ENCODE results near the gene AK2. TPM values are rescaled to one million over a fixed set of nuclear protein-coding genes. Genes with fewer than 3 reads are reported as not detected.

AK2 gene
- total and polyA plus RNA-seq, 10 of the 15 experiments (the other 5 are each of a cell fraction or from before 2014, with no cell fraction given), result 52.3 to 500 (median 278) TPM

DNA sequence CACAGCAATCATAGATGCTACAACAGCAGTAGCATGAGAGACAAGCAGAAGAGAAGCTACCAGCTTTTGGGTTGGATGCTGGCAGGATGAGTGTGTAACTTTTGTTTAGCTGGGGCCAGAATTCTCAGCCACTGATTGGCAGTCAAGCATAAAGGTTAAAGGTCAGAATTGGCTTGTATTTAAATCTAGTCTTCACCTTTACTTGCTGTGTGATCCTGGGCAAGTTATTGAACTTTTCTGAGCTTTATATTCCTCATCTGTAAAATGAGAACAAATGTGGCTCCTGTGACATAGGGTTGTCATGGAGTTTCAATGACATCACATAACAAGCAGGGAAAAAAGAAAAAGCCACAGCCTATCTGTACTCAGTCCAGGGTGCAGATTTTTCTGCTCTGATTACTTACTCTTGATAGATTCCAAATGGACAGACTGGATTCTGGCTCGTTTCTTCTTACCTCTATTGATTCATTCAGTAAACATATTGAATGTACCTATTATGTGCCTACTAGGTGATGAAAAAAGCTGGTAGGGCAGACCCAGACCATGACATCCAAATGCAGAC, 41.4 kb upstream of the AK2 start:
- CTCF ChIA-PET, result interaction anchor here (0.8 to 1.0 kb wide), 3 partner anchors 49 to 367 kb away, joined by 3 to 4 read pairs (median 3); no protein-coding TSS in a partner anchor
- Histone ChIP-seq H3K9ac (ENCODE audit: control insufficient read depth, insufficient read depth, low read length) (no peak overlapping the region), H4K20me1 (ENCODE audit: control insufficient read depth, insufficient read depth) (no peaks in the 10 kb centered on the region), H3K27ac (ENCODE audit: control insufficient read depth, insufficient read depth) (no peak overlapping the region), H3K4me2 (ENCODE audit: control insufficient read depth, insufficient read depth) (no peak overlapping the region), H3K27me3 (replicated peaks in 1 of 2; ENCODE audit: control insufficient read depth in 2 of 2, insufficient read depth in 2 of 2, low read length in 1 of 2) (peaks cover 3 to 12% of the 10 kb centered on the region in 2 experiments; a peak in 3 of 4 replicates), H3K4me3 (no peak overlapping the region), H2AFZ (ENCODE audit: control insufficient read depth, low read depth, low read length) (no peak overlapping the region), H3K4me1 (ENCODE audit: control insufficient read depth, insufficient read depth, low read length) (no peaks in the 10 kb centered on the region), H3K9me3 (replicated peaks; ENCODE audit: control insufficient read depth, insufficient read depth, low read length) (no peaks in the 10 kb centered on the region), H3K36me3 (ENCODE audit: control insufficient read depth in 2 of 2, insufficient read depth in 2 of 2, low read length in 1 of 2) (no peaks in the 10 kb centered on the region), H3K79me2 (ENCODE audit: control insufficient read depth, insufficient read depth, low read length) (no peaks in the 10 kb centered on the region)
- WGBS (ENCODE audit: insufficient coverage, insufficient replicate concordance, low lambda C conversion rate, missing lambda C conversion rate), result 0% methylated on average over 1 of the region's 1 CpG
- TF ChIP-seq IRF4 (IDR thresholded peaks at IDR 0.05; ENCODE audit: low read depth, low read length) (no peak), PML (IDR thresholded peaks at IDR 0.05; ENCODE audit: low read length) (no peak), JUND (IDR thresholded peaks at IDR 0.05; ENCODE audit: low read depth, low read length) (no peak), NBN (IDR thresholded peaks at IDR 0.05) (no peak)
- RAD21 ChIA-PET (ENCODE audit: unreplicated experiment), result no interaction called here
- FAIRE-seq (no peak), DNase-seq (ENCODE audit: low read depth, low spot score) (no peak), ATAC-seq (no peak)
- POLR2A ChIA-PET, result interaction anchor here (0.6 to 0.7 kb wide), 2 partner anchors 37 to 58 kb away, joined by 3 to 4 read pairs; no protein-coding TSS in a partner anchor
- in situ Hi-C loops (cut with MboI), result no loop called here
- BruUV-seq (replicated peaks), result no TSS peak
- SMC1A ChIA-PET (ENCODE audit: uncharacterized antibody, unreplicated experiment), result interaction anchor here (1.1 to 2.3 kb wide), 3 partner anchors 22 to 146 kb away, joined by 3 to 7 read pairs (median 4); no protein-coding TSS in a partner anchor
- intact Hi-C loops (cut with micrococcal nuclease; ENCODE audit: unreplicated experiment), result no loop called here

DNA sequence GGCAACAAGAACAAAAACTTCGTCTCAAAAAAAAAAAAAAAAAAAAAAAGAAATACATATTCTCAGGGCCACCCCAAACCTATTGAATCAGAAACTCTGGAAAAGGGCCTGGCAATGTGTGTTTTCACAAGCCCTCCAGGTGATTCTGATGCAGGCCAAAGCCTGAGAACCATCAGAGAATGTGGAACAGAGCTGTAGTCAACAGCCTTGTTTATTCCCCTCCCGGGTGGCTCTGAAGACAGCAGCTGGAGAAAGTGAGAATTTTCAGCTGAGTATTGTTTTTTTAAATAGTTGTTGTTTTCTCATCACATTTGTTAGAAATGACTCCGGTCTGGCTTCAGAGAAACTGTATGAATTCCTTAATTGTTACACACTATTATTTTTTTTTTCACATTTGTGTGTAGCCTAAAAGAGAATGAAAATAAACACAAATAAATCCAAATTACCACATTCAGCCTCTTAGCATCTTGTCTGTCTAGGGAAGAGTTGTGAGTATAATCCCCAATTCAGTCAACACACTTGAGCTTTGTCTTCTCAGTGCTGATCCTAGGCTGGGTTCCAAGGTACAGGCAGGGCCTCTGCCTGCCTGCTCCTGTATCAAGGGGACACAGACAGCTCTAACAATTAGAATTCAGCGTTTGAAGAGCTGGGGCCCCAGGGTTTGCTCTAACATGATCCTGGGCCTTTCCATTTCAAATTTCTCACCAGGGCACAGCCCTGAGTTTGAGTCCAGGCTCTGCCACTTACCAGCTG, 37.7 kb upstream of the AK2 start:
- intact Hi-C loops (cut with micrococcal nuclease; ENCODE audit: unreplicated experiment) (no loop called here), in situ Hi-C loops (cut with MboI) (no loop called here)
- Histone ChIP-seq H3K27me3 (replicated peaks in 1 of 2; ENCODE audit: control insufficient read depth in 2 of 2, insufficient read depth in 2 of 2, low read length in 1 of 2) (no peaks in the 10 kb centered on the region), H3K9me3 (replicated peaks; ENCODE audit: control insufficient read depth, insufficient read depth, low read length) (no peaks in the 10 kb centered on the region), H3K4me1 (ENCODE audit: control insufficient read depth, insufficient read depth, low read length) (no peaks in the 10 kb centered on the region), H3K27ac (ENCODE audit: control insufficient read depth, insufficient read depth) (no peak overlapping the region), H3K4me2 (ENCODE audit: control insufficient read depth, insufficient read depth) (no peak overlapping the region), H2AFZ (ENCODE audit: control insufficient read depth, low read depth, low read length) (no peak overlapping the region), H3K9ac (ENCODE audit: control insufficient read depth, insufficient read depth, low read length) (no peak overlapping the region), H4K20me1 (ENCODE audit: control insufficient read depth, insufficient read depth) (no peaks in the 10 kb centered on the region), H3K4me3 (no peak overlapping the region), H3K36me3 (ENCODE audit: control insufficient read depth in 2 of 2, insufficient read depth in 2 of 2, low read length in 1 of 2) (no peaks in the 10 kb centered on the region), H3K79me2 (ENCODE audit: control insufficient read depth, insufficient read depth, low read length) (no peaks in the 10 kb centered on the region)
- ChIA-PET SMC1A (ENCODE audit: uncharacterized antibody, unreplicated experiment) (interaction anchor here (0.7 to 1.1 kb wide), 2 partner anchors 43 to 56 kb away, joined by 3 to 5 read pairs; no protein-coding TSS in a partner anchor), CTCF (interaction anchor here (0.8 to 1.9 kb wide), 3 partner anchors 11 to 198 kb away, joined by 3 to 7 read pairs (median 3); no protein-coding TSS in a partner anchor), POLR2A (interaction anchor here (0.6 kb wide), 1 partner anchor 114 kb away, joined by 3 read pairs; no protein-coding TSS in a partner anchor), RAD21 (ENCODE audit: unreplicated experiment) (interaction anchor here (0.7 kb wide), 1 partner anchor 145 kb away, joined by 3 read pairs; no protein-coding TSS in a partner anchor)
- FAIRE-seq (no peak), DNase-seq (ENCODE audit: low read depth, low spot score) (no peak), ATAC-seq (no peak)
- WGBS (ENCODE audit: insufficient coverage, insufficient replicate concordance, low lambda C conversion rate, missing lambda C conversion rate), result 42% methylated on average over 3 of the region's 4 CpGs
- BruUV-seq (replicated peaks), result no TSS peak
- TF ChIP-seq RELA (IDR thresholded peaks at IDR 0.05; ENCODE audit: borderline replicate concordance, partially characterized antibody) (no peak), ZNF24 (IDR thresholded peaks at IDR 0.05) (no peak), SIX5 (IDR thresholded peaks at IDR 0.05; ENCODE audit: low read depth, low read length, severe bottlenecking) (no peak), WRNIP1 (IDR thresholded peaks at IDR 0.05; ENCODE audit: borderline replicate concordance, low read depth, low read length) (no peak), SMAD5 (IDR thresholded peaks at IDR 0.05; ENCODE audit: low read depth) (no peak)
- TF ChIP-seq, protein P1, sequence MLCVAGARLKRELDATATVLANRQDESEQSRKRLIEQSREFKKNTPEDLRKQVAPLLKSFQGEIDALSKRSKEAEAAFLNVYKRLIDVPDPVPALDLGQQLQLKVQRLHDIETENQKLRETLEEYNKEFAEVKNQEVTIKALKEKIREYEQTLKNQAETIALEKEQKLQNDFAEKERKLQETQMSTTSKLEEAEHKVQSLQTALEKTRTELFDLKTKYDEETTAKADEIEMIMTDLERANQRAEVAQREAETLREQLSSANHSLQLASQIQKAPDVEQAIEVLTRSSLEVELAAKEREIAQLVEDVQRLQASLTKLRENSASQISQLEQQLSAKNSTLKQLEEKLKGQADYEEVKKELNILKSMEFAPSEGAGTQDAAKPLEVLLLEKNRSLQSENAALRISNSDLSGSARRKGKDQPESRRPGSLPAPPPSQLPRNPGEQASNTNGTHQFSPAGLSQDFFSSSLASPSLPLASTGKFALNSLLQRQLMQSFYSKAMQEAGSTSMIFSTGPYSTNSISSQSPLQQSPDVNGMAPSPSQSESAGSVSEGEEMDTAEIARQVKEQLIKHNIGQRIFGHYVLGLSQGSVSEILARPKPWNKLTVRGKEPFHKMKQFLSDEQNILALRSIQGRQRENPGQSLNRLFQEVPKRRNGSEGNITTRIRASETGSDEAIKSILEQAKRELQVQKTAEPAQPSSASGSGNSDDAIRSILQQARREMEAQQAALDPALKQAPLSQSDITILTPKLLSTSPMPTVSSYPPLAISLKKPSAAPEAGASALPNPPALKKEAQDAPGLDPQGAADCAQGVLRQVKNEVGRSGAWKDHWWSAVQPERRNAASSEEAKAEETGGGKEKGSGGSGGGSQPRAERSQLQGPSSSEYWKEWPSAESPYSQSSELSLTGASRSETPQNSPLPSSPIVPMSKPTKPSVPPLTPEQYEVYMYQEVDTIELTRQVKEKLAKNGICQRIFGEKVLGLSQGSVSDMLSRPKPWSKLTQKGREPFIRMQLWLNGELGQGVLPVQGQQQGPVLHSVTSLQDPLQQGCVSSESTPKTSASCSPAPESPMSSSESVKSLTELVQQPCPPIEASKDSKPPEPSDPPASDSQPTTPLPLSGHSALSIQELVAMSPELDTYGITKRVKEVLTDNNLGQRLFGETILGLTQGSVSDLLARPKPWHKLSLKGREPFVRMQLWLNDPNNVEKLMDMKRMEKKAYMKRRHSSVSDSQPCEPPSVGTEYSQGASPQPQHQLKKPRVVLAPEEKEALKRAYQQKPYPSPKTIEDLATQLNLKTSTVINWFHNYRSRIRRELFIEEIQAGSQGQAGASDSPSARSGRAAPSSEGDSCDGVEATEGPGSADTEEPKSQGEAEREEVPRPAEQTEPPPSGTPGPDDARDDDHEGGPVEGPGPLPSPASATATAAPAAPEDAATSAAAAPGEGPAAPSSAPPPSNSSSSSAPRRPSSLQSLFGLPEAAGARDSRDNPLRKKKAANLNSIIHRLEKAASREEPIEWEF (IDR thresholded peaks at IDR 0.05; ENCODE audit: insufficient replicate concordance, low read depth, low read length), result no peak
